ENCODE measurements around the gene RGS18. TPM values are rescaled to one million over a fixed set of nuclear protein-coding genes. Genes with fewer than 3 reads are reported as not detected.

The RGS18 gene
- total and polyA plus RNA-seq, 2 of the 4 experiments (the other 2 are of a cell fraction): 0.09 to 0.18 TPM

DNA sequence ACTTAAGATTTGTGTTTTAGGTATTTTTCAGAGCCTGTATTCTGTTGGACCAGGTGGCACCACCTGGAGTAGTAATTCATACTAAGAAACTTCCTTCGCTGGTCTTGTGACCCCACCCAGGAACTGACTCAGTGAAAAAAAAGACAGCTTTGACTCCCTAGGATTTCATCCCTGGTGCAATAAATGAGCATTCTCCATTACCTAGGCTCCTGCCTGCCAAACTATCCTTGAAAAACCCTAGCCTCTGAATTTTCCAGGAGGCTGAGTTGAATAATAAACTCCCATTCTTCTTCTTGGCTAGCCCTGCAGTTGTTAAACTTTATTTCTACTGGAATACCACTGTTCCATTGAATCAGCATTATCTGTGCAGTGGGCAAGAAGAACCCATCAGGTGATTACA, 10.6 kb upstream of the RGS18 start:
- peak overlapping the region; percentile 77; the same call in 1 of the 2 replicates for H3K27ac ChIP-seq (ENCODE audit: insufficient read depth, low read length)
- no CpG with 5 or more reads among the region's 1 CpG for WGBS, 2 experiments (ENCODE audit: extremely low coverage in 2 of 2, insufficient read length in 1 of 2)
- peak overlapping the region; percentile 90 for H4K5ac ChIP-seq (ENCODE audit: low read depth, low read length)
- BruUV-seq (replicated peaks): no TSS peak
- ATAC-seq (ENCODE audit: low read depth) (peak; percentile 54), DNase-seq (peak; percentile 43)
- no peaks in the 10 kb centered on the region for H3K27me3 ChIP-seq (ENCODE audit: control insufficient read depth, insufficient read depth, low read length)
- in situ Hi-C loops (cut with MboI; ENCODE audit: low sequenced_read_pairs) (no loop called here), dilution Hi-C loops (cut with HindIII; ENCODE audit: low sequenced_read_pairs, unreplicated experiment) (no loop called here), intact Hi-C loops (cut with micrococcal nuclease) (no loop called here)
- no peak overlapping the region for H3K4me3 ChIP-seq (ENCODE audit: insufficient read depth, low read depth, low read length)
- no peak overlapping the region for H2AK5ac ChIP-seq (ENCODE audit: low read depth, low read length)
- peak overlapping the region; percentile 97 for H2BK120ac ChIP-seq (ENCODE audit: low read depth, low read length)
- POLR2A ChIA-PET (ENCODE audit: unreplicated experiment): no interaction called here
- peak overlapping the region; percentile 32; the same call in 1 of the 3 replicates for H2BK15ac ChIP-seq (ENCODE audit: low read depth, low read length)
- H3K56ac ChIP-seq (ENCODE audit: extremely low read depth, insufficient read depth, low read length): peak overlapping the region; percentile 59
- peak overlapping the region; percentile 21 to 95; a peak in 3 of 4 replicates for H4K8ac ChIP-seq (ENCODE audit: low read depth in 2 of 2, low read length in 2 of 2)
- TF ChIP-seq RCOR1 (IDR thresholded peaks at IDR 0.05; ENCODE audit: insufficient replicate concordance, low read length) (no peak), MXI1 (IDR thresholded peaks at IDR 0.05; ENCODE audit: borderline replicate concordance, low read depth, low read length) (no peak), USF2 (IDR thresholded peaks at IDR 0.05; ENCODE audit: low read depth, low read length) (no peak), SMC3 (IDR thresholded peaks at IDR 0.05; ENCODE audit: low read depth, low read length) (no peak), CEBPB (IDR thresholded peaks at IDR 0.05; ENCODE audit: low read depth, low read length) (no peak)
- TF ChIP-seq, protein P1, sequence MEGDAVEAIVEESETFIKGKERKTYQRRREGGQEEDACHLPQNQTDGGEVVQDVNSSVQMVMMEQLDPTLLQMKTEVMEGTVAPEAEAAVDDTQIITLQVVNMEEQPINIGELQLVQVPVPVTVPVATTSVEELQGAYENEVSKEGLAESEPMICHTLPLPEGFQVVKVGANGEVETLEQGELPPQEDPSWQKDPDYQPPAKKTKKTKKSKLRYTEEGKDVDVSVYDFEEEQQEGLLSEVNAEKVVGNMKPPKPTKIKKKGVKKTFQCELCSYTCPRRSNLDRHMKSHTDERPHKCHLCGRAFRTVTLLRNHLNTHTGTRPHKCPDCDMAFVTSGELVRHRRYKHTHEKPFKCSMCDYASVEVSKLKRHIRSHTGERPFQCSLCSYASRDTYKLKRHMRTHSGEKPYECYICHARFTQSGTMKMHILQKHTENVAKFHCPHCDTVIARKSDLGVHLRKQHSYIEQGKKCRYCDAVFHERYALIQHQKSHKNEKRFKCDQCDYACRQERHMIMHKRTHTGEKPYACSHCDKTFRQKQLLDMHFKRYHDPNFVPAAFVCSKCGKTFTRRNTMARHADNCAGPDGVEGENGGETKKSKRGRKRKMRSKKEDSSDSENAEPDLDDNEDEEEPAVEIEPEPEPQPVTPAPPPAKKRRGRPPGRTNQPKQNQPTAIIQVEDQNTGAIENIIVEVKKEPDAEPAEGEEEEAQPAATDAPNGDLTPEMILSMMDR (conservative IDR thresholded peaks at IDR 0.05; ENCODE audit: low read depth, low read length): no peak
- H2BK20ac ChIP-seq (ENCODE audit: low read depth, low read length): peak overlapping the region; percentile 81
- H2AK9ac ChIP-seq (replicated peaks; ENCODE audit: low read depth, low read length, poor library complexity): no peak overlapping the region
- no peaks in the 10 kb centered on the region for H3K36me3 ChIP-seq (ENCODE audit: control insufficient read depth, insufficient read depth, low read length)
- H3K9ac ChIP-seq (ENCODE audit: low read depth, low read length): peak overlapping the region; percentile 42; the same call in 1 of the 2 replicates
- H3K79me1 ChIP-seq (ENCODE audit: low read depth in 1 of 2, low read length in 2 of 2): no peaks in the 10 kb centered on the region
- H4K20me1 ChIP-seq (ENCODE audit: insufficient read depth, low read length): no peaks in the 10 kb centered on the region
- peak overlapping the region; percentile 93 for H3K4ac ChIP-seq (ENCODE audit: low read depth, low read length)
- H3K4me1 ChIP-seq (ENCODE audit: control insufficient read depth, insufficient read depth, low read length): peaks cover 8% of the 10 kb centered on the region
- peak overlapping the region; percentile 100 for H2BK5ac ChIP-seq (ENCODE audit: low read depth, low read length, poor library complexity, severe bottlenecking)
- H3K18ac ChIP-seq (ENCODE audit: low read depth, low read length): peak overlapping the region; percentile 88
- peak overlapping the region; percentile 38; the same call in 1 of the 2 replicates for H3K14ac ChIP-seq (replicated peaks; ENCODE audit: low read depth, low read length)
- no peak overlapping the region for H3K23ac ChIP-seq (ENCODE audit: low read depth, low read length)
- no peaks in the 10 kb centered on the region for H3K9me1 ChIP-seq (ENCODE audit: insufficient read depth, low read length)
- peak overlapping the region; percentile 56 for H3K4me2 ChIP-seq (ENCODE audit: low read depth, low read length)
- H2AFZ ChIP-seq (replicated peaks; ENCODE audit: low read length, poor library complexity): no peak overlapping the region
- CTCF ChIA-PET: no interaction called here
- peaks cover 7% of the 10 kb centered on the region for H3K9me3 ChIP-seq (ENCODE audit: control insufficient read depth, insufficient read depth, low read length)
- H4K91ac ChIP-seq (ENCODE audit: insufficient read depth, low read depth, low read length): peak overlapping the region; percentile 77

Measured in IMR-90 (cell line).